ENCODE results near the gene PPM1D. TPM values are rescaled to one million over a fixed set of nuclear protein-coding genes. Genes with fewer than 3 reads are reported as not detected.

The PPM1D gene
- total and polyA plus RNA-seq, 2 of the 13 experiments (the other 11 are each of a cell fraction or from before 2014, with no cell fraction given) = 8.0 to 26.2 TPM

- TF ChIP-seq MZF1 (CRISPR knock-in tag; IDR thresholded peaks at IDR 0.05; ENCODE audit: borderline replicate concordance) = no peak
- TF ChIP-seq ZBTB20 (CRISPR knock-in tag; IDR thresholded peaks at IDR 0.05; ENCODE audit: borderline replicate concordance, low read depth) = no peak
- TF ChIP-seq ZNF180 (CRISPR knock-in tag; IDR thresholded peaks at IDR 0.05; ENCODE audit: borderline replicate concordance, low read depth) = no peak
- no peak for TF ChIP-seq ZNF33A (CRISPR knock-in tag; IDR thresholded peaks at IDR 0.05; ENCODE audit: borderline replicate concordance)
- no peak for TF ChIP-seq ZBTB26 (CRISPR knock-in tag; IDR thresholded peaks at IDR 0.05; ENCODE audit: borderline replicate concordance)
- 0 out of 2 replicates have a peak, but pooled peaks have one; percentile 49 for TF ChIP-seq FOXO1 (CRISPR knock-in tag; IDR thresholded peaks at IDR 0.05)
- no peak for TF ChIP-seq HMG20A (CRISPR knock-in tag; IDR thresholded peaks at IDR 0.05; ENCODE audit: borderline replicate concordance)
- TF ChIP-seq ZSCAN31 (CRISPR knock-in tag; IDR thresholded peaks at IDR 0.05; ENCODE audit: low read depth) = peak; percentile 6; the same call in 1 of the 2 replicates
- TF ChIP-seq BRCA1 (CRISPR knock-in tag; IDR thresholded peaks at IDR 0.05) = no peak
- TF ChIP-seq ZNF260 (CRISPR knock-in tag; IDR thresholded peaks at IDR 0.05; ENCODE audit: borderline replicate concordance, low read depth) = no peak
- TF ChIP-seq ZSCAN21 (CRISPR knock-in tag; IDR thresholded peaks at IDR 0.05; ENCODE audit: borderline replicate concordance) = no peak
- TF ChIP-seq TOPORS (CRISPR knock-in tag; IDR thresholded peaks at IDR 0.05) = no peak
- peak; percentile 2; the same call in 1 of the 2 replicates for TF ChIP-seq NR0B2 (CRISPR knock-in tag; IDR thresholded peaks at IDR 0.05)
- TF ChIP-seq RCOR2 (CRISPR knock-in tag; IDR thresholded peaks at IDR 0.05) = no peak
- no peak for TF ChIP-seq THAP11 (CRISPR knock-in tag; IDR thresholded peaks at IDR 0.05)
- TF ChIP-seq ZNF138 (CRISPR knock-in tag; IDR thresholded peaks at IDR 0.05; ENCODE audit: low read depth) = no peak
- TF ChIP-seq ZGPAT (CRISPR knock-in tag; IDR thresholded peaks at IDR 0.05) = no peak
- no peak for TF ChIP-seq IKZF1 (IDR thresholded peaks at IDR 0.05)
- no peak for TF ChIP-seq ZNF615 (CRISPR knock-in tag; IDR thresholded peaks at IDR 0.05; ENCODE audit: borderline replicate concordance)
- no peak for TF ChIP-seq HNF1B (CRISPR knock-in tag; IDR thresholded peaks at IDR 0.05)
- TF ChIP-seq SP4 (CRISPR knock-in tag; IDR thresholded peaks at IDR 0.05) = no peak
- TF ChIP-seq MYPOP (CRISPR knock-in tag; IDR thresholded peaks at IDR 0.05) = 0 out of 2 replicates have a peak, but pooled peaks have one; percentile 3
- TF ChIP-seq ZKSCAN8 (CRISPR knock-in tag; IDR thresholded peaks at IDR 0.05; ENCODE audit: borderline replicate concordance) = no peak
- no peak for TF ChIP-seq ZNF292 (CRISPR knock-in tag; IDR thresholded peaks at IDR 0.05; ENCODE audit: borderline replicate concordance, low read depth)
- TF ChIP-seq ZFP90 (CRISPR knock-in tag; IDR thresholded peaks at IDR 0.05; ENCODE audit: borderline replicate concordance) = no peak
- TF ChIP-seq ZNF34 (CRISPR knock-in tag; IDR thresholded peaks at IDR 0.05; ENCODE audit: borderline replicate concordance) = 0 out of 2 replicates have a peak, but pooled peaks have one; percentile 5
- no peak for TF ChIP-seq GFI1 (CRISPR knock-in tag; IDR thresholded peaks at IDR 0.05; ENCODE audit: borderline replicate concordance)
These were observed 78.1 kb downstream of the PPM1D start (continued) for GRCh38 chr17:60678118-60678444.

Measured in HepG2 (cell line).